GM03348 (cell line): ENCODE measurements around the gene PRM1.

Source experiments
- DNase-seq: peaks from one replicate; pipeline ENCODE4 v3.0.0; 2012; ENCODE audit warnings: low spot score

PRM1 gene, protein sequence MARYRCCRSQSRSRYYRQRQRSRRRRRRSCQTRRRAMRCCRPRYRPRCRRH

GRCh38 chr16:11280616-11281522, at the start of gene PRM1:
Gene PRM1, minus strand, starts transcription at chr16:11281330. Its CDS starts 92 bp downstream, at chr16:11281238.
- DNase-seq = no peak

DNA sequence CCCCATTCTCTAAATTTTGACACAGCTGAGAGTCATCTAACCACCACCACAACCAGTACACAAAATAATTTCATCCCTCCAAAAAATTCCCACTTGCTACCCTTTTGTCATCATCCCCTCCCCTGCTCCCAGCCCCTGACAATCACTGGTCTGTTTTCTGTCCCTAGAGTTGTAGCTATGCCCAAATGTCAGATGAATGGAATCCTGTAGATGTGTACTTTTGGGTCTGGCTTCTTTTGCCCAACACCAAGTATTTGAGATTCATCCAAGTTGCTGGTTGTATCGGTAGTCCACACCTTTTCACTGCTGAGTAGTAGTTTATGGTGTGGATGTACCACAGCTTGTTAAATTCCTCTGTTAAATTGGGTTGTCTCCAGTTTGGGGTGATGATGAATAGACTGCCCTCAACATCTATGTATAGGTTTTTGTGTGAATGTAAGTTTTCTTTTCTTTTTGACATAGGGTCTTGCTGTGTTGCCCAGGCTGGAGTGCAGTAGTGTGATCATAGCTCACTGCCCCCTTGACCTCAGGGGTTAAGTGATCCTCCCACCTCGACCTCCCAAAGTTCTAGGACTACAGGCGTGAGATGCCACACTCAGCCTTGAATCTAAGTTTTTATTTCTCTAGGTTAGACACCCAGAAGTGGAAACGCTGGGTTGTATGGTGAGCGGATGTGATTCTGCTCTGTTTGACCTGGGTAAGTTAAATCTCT, 49.6 kb upstream of the PRM1 start:
- DNase-seq = no peak

DNA sequence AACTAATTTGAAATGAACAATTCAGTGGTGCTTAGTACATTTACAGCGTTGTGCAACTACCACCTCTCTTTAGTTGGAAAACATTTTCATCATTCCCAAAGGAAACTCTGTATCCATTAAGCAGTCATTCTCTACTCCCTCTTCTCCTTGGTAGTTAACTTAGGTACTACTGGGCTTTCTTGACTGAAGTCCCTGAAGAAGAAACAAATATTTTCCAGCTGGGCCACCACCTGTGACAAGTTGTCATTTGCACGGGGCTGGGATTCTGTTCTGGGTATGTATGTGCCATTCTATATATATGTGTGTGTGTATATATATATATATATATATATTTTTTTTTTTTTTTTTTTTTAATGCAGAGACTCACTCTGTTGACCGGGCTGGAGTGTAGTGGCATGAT, 48.8 kb upstream of the PRM1 start:
- no peak for DNase-seq

GRCh38 chr16:11329071-11329491, 48.0 kb upstream of the PRM1 start:
- peak; percentile 37 for DNase-seq

- peak; percentile 90 for DNase-seq
These were observed 47.3 kb upstream of the PRM1 start for GRCh38 chr16:11328172-11329070.

DNA sequence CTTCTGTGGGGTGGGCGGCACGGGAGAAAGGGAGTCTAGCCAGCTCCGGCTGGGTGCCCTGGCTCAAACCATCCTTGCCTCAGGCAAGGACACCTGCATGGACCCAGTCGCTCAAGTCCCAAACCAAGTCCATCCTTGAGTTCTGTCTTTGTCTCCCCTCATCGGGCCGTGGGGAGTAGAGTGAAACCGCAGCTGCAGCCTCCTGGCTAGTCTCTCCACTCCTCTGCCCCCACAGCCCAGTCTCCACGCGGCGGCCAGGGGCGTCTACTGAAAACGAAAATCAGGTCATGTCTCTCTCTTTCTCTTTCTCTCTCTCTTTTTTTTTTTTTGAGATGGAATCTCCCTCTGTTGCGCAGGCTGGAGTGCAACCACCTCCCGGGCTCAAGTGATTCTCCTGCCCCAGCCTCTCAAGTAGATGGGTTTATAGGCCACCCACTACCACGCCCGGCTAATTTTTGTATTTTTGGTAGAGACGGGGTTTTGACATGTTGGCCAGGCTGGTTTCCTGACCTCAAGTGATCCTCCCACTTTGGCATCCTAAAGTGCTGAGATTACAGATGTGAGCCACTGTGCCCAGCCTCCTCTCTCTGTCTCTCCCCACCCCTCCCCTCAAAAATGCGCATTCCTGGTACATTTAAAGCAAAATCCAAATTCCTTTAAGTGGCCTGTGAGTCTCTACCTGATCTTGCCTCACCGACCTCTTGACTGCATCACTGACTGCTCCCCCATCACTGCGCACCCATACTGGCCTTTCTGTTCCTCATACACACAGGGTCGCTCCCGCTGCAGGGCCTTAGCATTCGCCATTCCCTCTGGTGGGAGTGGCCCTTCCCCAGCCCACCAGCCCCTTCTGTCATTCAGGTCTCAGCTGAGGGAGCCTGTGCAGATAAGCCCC, 46.4 kb upstream of the PRM1 start:
- DNase-seq = no peak

- no peak for DNase-seq
These were observed 45.7 kb upstream of the PRM1 start for GRCh38 chr16:11326737-11327276.

DNA sequence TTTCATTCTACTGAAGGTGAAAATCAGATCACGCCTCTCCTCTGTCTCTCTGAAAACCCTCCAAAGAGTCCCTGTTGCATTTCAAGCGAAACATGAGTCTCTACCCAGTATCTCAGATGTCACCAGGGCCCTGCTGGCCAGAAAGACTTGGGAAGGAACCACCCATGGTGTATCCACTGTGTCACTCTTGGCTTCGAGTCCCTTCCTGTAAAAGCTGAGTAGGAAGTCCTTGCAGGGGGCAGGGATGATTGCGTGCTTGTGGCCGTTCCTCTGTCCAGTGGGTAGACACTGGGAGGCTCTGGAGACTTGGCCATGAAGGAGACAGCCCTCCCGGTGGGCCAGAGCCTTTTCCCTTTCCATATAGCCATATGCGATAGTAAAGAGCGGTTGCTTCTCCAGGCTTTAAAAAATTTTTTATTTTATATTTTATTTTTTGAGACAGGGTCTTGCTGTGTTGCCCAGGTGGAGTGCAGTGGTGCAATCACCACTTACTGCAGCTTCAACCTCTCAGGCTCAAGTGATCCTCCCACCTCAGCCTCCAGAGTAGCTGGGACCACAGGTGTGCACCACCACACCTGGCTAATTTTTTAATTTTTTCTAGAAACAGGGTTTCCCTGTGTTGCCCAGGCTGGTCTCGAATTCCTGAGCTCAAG, 45.1 kb upstream of the PRM1 start:
- no peak for DNase-seq

DNA sequence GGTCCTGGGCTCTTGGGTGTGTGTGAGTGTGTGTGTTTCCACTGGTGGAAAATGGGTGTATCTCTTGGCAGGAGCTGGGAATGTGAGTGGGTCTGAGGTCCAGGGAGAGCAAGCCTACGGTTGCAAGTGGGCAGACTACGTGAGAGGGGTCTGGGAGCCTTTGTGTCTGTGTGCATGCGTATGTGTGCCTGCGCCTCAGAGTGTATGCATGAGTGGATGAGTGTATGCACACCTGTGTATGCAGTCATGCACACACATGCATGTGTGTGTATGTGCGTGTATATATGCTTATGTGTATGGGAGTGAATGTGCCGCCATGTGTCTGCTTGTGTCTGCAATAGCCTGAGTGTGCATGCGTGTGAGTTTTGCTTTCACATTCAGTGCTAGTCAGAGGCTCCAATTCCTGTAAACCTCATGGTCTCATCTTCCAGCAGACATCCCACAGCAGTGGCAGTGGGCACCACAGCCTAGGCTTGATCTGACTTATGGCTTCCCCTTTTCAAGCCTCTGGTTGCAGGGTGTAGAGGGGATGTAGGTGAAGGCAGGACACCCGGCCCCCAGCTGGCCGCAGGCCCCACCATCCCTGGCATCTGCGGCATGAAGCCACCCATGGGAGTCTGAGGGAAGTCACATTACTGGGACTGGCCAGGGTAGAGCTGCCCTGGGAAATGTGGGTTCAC, 44.4 kb upstream of the PRM1 start:
- no peak for DNase-seq

GRCh38 chr16:11323551-11324336, 42.6 kb upstream of the PRM1 start:
- DNase-seq = no peak

DNA sequence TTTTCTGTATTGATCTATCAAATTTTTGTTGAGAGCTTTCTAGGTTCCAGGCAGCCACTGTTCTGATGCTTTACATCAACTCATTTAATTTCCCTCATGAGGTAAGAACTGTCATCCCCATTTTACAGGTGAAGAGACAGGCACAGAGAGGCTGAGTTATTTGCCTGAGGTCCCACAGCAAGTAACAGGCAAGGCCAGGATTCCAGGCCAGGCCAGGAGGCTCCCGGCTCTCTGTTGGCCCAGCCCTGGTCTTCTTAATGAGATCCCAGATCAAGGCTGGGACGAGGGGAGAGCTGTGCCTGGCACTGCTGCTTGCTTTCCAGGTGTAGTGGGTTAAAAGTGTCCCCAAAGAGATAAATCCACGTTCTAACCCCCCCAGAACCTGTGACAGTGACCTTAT, 41.7 kb upstream of the PRM1 start:
- no peak for DNase-seq

GRCh38 chr16:11321662-11322061, 40.5 kb upstream of the PRM1 start:
- no peak for DNase-seq

GRCh38 chr16:11320170-11320569, 39.0 kb upstream of the PRM1 start:
- no peak for DNase-seq

DNA sequence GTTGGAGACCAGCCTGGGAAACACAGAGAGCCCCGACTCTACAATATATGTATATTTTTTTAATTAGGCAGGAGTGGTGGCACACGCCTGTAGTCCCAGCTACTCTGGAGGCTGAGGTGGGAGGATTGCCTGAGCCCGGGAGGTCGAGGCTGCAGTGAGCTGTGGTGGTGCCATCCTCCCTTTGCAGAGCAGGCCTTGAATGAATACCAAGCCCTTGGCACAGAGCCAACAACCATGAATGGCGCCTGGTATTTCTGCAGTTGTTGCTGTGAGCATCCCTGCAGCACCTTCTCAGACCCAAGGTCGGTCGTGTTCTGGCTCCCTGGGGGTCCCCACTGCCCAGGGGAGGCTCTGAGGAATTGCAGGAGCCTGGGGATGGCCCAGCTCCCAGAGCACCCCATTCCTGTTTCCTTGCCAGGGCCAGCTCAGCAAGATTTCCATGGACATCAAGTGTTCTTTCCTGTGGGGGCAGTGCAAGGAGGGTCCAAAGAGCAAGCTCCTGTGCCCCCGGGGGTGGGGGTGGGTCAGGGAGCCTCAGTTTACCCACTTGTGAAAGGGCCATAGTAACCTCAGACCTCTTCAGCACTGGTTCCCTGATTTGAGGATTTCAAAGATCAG, 38.5 kb upstream of the PRM1 start:
- peak; percentile 31 for DNase-seq

GRCh38 chr16:11318817-11319216, 37.7 kb upstream of the PRM1 start:
- no peak for DNase-seq

- DNase-seq = no peak
These were observed 35.3 kb upstream of the PRM1 start for GRCh38 chr16:11316331-11317015.

DNA sequence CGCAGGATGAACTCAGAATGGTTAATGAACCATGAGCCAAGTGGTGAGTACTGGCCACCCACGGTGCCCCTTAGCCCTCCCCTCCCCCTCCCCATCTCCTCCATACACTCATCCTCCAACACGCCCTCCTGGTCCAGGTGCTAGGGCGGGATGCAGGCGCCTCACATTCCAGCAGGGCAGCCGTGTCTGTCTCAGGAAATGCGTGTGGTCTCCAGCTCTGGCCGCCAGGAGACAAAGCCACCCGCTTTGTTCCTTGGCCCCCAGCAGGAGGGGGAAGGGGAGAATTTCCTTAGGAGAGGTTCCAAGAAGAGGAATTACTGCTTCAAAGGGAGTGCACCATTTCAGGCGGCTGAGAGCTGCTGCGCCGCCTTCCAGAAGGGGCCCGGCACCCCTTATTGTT, 34.4 kb upstream of the PRM1 start:
- DNase-seq = no peak
